ENCODE results near the gene ANKH. TPM values are rescaled to one million over a fixed set of nuclear protein-coding genes. Genes with fewer than 3 reads are reported as not detected.

The ANKH gene
- total and polyA plus RNA-seq, 10 of the 15 experiments (the other 5 are each of a cell fraction or from before 2014, with no cell fraction given), result 2.1 to 43.9 (median 14.4) TPM

DNA sequence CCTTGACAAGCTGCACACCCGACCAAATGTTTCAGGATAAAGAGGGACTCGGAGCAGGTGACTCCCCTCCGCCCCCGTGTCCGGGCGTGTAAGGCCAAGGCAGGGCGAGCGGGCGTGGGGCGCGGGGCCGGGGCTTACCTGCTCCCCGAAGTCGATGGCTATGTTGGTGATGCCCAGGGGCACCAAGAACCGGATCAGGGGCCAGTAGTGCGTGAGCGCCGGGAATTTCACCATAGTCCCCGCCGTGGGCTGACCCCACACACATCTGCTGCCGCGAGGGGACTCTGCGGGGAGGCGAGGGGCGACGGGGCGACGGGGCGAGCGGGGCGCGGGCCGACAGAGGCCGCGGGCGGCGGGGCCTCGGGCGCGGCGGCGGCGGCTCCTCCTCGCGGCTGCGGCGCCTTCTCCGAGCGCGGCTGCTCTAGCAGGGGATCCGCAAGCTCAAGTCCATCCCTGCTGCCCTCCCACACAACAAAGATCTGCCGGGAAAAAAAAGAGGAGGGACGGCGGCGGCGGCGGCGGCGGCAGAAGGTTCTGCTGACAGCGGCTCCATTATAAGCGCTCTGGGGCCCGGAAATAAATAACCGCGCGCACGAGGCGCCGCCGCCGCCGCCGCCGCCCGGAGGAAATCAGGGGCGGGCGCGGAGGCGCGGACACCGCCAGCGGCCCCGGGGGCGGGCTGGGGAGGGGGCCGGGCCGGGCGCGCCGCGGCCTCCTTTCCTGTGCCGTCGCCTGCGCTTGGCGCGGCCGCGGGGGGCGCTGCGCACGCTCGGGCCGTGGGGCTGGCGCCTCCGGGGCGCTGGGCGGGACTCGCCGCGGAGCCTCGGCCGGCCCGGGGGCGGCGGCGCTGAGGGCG is at the start of gene ANKH (continued):
- TF ChIP-seq ASH2L (IDR thresholded peaks at IDR 0.05; ENCODE audit: borderline replicate concordance, low read depth) (no peak), CBFB (IDR thresholded peaks at IDR 0.05; ENCODE audit: low read depth) (no peak), PAX5 (IDR thresholded peaks at IDR 0.05; ENCODE audit: borderline replicate concordance, low read depth, low read length) (no peak), PAX8 (IDR thresholded peaks at IDR 0.05) (no peak), KDM1A (IDR thresholded peaks at IDR 0.05; ENCODE audit: borderline replicate concordance) (no peak), EGR1 (IDR thresholded peaks at IDR 0.05; ENCODE audit: borderline replicate concordance in 1 of 2, low read depth in 2 of 2, low read length in 2 of 2) (peak in 1 of 2 experiments; percentile 74; a peak in 2 of 3 replicates), SMARCA5 (IDR thresholded peaks at IDR 0.05) (peak; percentile 86; the same call in 1 of the 2 replicates), IKZF2 (IDR thresholded peaks at IDR 0.05) (no peak), RUNX3 (IDR thresholded peaks at IDR 0.05; ENCODE audit: low read length) (no peak), ESRRA (IDR thresholded peaks at IDR 0.05; ENCODE audit: low read length) (no peak), SRF (IDR thresholded peaks at IDR 0.05; ENCODE audit: low read depth in 2 of 2, low read length in 2 of 2) (no peak), ZNF622 (IDR thresholded peaks at IDR 0.05) (no peak), ZSCAN29 (IDR thresholded peaks at IDR 0.05) (no peak), FOS (IDR thresholded peaks at IDR 0.05; ENCODE audit: borderline replicate concordance, extremely low read depth, insufficient read length) (no peak), NR2C2 (IDR thresholded peaks at IDR 0.05; ENCODE audit: borderline replicate concordance, control insufficient read depth, insufficient read length, low read depth) (no peak), MTA3 (IDR thresholded peaks at IDR 0.05; ENCODE audit: borderline replicate concordance, low read length) (no peak), STAT1 (conservative IDR thresholded peaks at IDR 0.05) (no peak), CEBPB (IDR thresholded peaks at IDR 0.05; ENCODE audit: borderline replicate concordance in 1 of 2, low read depth in 2 of 2, low read length in 2 of 2) (no peak), SMC3 (IDR thresholded peaks at IDR 0.05; ENCODE audit: borderline replicate concordance, low read length) (no peak), SP1 (IDR thresholded peaks at IDR 0.05; ENCODE audit: low read depth, low read length) (no peak)
- TF ChIP-seq, protein P1, sequence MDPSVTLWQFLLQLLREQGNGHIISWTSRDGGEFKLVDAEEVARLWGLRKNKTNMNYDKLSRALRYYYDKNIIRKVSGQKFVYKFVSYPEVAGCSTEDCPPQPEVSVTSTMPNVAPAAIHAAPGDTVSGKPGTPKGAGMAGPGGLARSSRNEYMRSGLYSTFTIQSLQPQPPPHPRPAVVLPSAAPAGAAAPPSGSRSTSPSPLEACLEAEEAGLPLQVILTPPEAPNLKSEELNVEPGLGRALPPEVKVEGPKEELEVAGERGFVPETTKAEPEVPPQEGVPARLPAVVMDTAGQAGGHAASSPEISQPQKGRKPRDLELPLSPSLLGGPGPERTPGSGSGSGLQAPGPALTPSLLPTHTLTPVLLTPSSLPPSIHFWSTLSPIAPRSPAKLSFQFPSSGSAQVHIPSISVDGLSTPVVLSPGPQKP (IDR thresholded peaks at IDR 0.05; ENCODE audit: low read depth, low read length), result no peak
- TF ChIP-seq, protein P2, sequence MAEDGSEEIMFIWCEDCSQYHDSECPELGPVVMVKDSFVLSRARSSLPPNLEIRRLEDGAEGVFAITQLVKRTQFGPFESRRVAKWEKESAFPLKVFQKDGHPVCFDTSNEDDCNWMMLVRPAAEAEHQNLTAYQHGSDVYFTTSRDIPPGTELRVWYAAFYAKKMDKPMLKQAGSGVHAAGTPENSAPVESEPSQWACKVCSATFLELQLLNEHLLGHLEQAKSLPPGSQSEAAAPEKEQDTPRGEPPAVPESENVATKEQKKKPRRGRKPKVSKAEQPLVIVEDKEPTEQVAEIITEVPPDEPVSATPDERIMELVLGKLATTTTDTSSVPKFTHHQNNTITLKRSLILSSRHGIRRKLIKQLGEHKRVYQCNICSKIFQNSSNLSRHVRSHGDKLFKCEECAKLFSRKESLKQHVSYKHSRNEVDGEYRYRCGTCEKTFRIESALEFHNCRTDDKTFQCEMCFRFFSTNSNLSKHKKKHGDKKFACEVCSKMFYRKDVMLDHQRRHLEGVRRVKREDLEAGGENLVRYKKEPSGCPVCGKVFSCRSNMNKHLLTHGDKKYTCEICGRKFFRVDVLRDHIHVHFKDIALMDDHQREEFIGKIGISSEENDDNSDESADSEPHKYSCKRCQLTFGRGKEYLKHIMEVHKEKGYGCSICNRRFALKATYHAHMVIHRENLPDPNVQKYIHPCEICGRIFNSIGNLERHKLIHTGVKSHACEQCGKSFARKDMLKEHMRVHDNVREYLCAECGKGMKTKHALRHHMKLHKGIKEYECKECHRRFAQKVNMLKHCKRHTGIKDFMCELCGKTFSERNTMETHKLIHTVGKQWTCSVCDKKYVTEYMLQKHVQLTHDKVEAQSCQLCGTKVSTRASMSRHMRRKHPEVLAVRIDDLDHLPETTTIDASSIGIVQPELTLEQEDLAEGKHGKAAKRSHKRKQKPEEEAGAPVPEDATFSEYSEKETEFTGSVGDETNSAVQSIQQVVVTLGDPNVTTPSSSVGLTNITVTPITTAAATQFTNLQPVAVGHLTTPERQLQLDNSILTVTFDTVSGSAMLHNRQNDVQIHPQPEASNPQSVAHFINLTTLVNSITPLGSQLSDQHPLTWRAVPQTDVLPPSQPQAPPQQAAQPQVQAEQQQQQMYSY (CRISPR knock-in tag; IDR thresholded peaks at IDR 0.05), result no peak
- TF ChIP-seq, protein P3, sequence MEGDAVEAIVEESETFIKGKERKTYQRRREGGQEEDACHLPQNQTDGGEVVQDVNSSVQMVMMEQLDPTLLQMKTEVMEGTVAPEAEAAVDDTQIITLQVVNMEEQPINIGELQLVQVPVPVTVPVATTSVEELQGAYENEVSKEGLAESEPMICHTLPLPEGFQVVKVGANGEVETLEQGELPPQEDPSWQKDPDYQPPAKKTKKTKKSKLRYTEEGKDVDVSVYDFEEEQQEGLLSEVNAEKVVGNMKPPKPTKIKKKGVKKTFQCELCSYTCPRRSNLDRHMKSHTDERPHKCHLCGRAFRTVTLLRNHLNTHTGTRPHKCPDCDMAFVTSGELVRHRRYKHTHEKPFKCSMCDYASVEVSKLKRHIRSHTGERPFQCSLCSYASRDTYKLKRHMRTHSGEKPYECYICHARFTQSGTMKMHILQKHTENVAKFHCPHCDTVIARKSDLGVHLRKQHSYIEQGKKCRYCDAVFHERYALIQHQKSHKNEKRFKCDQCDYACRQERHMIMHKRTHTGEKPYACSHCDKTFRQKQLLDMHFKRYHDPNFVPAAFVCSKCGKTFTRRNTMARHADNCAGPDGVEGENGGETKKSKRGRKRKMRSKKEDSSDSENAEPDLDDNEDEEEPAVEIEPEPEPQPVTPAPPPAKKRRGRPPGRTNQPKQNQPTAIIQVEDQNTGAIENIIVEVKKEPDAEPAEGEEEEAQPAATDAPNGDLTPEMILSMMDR (IDR thresholded peaks at IDR 0.05 in 2 of 3, conservative IDR thresholded peaks at IDR 0.05 in 1 of 3; ENCODE audit: control insufficient read depth in 2 of 3, extremely low read depth in 1 of 3, insufficient read depth in 1 of 3, low read depth in 3 of 3, low read length in 3 of 3), result peak in 2 of 3 experiments; percentile 38 to 57; a peak in 3 of 6 replicates

Measured in GM12878 (cell line).